ENCODE measurements around the gene NAGK. TPM values are rescaled to one million over a fixed set of nuclear protein-coding genes. Genes with fewer than 3 reads are reported as not detected.
A peak's percentile ranks its signal among the peaks of the same experiment; 100 is the strongest.
"Not testable (repeated sequence)": the region's sequence is repeated elsewhere in the genome, so short reads cannot be mapped to it uniquely, and the experiment has no call there.

NAGK gene
- total RNA-seq, 2 experiments from 2014 or later: 47.5 to 54.7 TPM

DNA sequence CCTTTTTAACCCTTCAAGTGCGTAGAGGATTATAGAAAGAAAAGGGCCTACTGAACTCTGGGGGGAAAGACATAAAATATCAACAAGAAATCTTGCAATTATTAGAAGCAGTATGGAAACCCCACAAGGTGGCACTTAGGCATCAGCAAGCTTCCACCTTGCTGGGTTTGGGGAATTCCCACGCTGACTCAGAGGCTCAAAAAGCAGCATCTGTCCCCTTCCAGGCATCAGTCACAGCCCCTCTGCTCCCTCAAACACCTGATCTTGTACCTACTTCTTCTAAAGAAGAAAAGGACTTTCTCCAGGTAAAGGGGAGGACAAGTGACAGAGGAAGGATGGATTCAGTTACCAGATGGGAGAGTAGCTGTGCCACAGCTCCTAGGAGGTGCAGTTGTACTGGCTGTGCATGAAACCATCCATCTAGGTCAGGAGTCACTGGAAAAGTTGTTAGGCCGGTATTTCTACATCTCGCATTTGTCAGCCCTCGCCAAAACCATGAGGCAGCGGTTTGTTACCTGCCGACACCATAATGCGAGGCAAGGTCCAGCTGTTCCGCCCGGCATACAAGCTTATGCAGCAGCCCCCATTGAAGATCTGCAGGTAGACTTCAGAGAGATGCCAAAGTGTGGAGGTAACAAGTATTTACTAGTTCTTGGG lies 18.6 kb upstream of the NAGK start:
- not testable (repeated sequence) for H3K27me3 Mint-ChIP-seq, H3K4me3 Mint-ChIP-seq, H3K27ac Mint-ChIP-seq, H3K9me3 Mint-ChIP-seq, H3K36me3 Mint-ChIP-seq
- intact Hi-C loops (cut with micrococcal nuclease): loop anchor here (2.0 kb wide), 1 partner anchor 105 kb away; no protein-coding TSS in a partner anchor
- CTCF ChIA-PET: interaction anchor here (0.6 to 1.2 kb wide), 3 partner anchors 21 to 106 kb away, joined by 3 to 4 read pairs (median 4); no protein-coding TSS in a partner anchor
- POLR2A ChIA-PET: interaction anchor here (0.6 to 1.2 kb wide), 2 partner anchors 16 to 19 kb away, joined by 3 to 9 read pairs; partner anchors contain the start of gene NAGK
- H3K4me1 Mint-ChIP-seq (ENCODE audit: low read depth): peaks cover 11% of the 10 kb centered on the region
- peak; percentile 78 for DNase-seq

DNA sequence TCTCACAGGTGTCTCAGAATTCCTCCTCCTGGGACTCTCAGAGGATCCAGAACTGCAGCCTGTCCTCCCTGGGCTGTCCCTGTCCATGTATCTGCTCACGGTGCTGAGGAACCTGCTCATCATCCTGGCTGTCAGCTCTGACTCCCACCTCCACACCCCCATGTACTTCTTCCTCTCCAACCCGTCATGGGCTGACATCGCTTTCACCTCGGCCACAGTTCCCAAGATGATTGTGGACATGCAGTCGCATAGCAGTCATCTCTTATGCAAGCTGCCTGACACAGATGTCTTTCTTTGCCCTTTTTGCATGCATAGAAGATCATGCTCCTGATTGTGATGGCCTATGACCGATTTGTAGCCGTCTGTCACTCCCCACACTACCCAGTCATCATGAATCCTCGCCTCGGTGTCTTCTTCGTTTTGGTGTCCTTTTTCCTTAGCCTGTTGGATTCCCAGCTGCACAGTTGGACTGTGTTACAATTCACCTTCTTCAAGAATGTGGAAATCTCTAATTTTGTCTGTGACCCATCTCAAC lies 13.2 kb upstream of the NAGK start:
- DNase-seq; H3K27me3 Mint-ChIP-seq; H3K4me1 Mint-ChIP-seq (ENCODE audit: low read depth); H3K36me3 Mint-ChIP-seq; intact Hi-C loops (cut with micrococcal nuclease); H3K9me3 Mint-ChIP-seq; H3K27ac Mint-ChIP-seq; CTCF ChIA-PET; H3K4me3 Mint-ChIP-seq: not testable (repeated sequence)
- POLR2A ChIA-PET: interaction anchor here (1.3 kb wide), 1 partner anchor 13 kb away, joined by 5 read pairs; the partner anchor contains the start of gene NAGK

DNA sequence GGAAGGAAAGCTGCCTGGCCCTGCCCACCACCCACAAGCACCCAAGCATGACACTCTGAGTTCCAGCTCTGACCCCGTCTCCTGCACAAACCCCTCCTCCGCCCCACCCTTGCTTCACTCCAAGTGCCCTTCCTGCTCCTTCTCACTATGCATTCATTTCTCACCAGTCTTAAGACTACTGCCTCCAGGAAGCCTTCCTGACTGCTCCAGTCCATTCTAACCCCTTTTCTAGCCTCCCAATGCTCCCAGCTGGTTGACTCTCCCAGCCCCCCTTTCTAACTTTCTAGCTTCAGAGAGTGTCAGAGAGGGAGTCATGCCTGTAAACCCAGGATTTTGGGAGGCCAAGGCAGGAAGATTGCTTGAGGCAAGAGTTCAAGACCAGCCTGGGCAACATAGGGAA lies 8.2 kb upstream of the NAGK start:
- intact Hi-C loops (cut with micrococcal nuclease): no loop called here
- Mint-ChIP-seq H3K9me3 (no peaks in the 10 kb centered on the region), H3K27ac (no peak overlapping the region), H3K4me1 (ENCODE audit: low read depth) (no peaks in the 10 kb centered on the region), H3K4me3 (no peak overlapping the region), H3K36me3 (no peaks in the 10 kb centered on the region), H3K27me3 (no peaks in the 10 kb centered on the region)
- ChIA-PET CTCF (interaction anchor here (1.0 to 1.3 kb wide), 2 partner anchors 8 to 59 kb away, joined by 4 read pairs; partner anchors contain the start of gene NAGK), POLR2A (interaction anchor here (1.0 kb wide), 1 partner anchor 74 kb away, joined by 3 read pairs; no protein-coding TSS in a partner anchor)
- no peak for DNase-seq

DNA sequence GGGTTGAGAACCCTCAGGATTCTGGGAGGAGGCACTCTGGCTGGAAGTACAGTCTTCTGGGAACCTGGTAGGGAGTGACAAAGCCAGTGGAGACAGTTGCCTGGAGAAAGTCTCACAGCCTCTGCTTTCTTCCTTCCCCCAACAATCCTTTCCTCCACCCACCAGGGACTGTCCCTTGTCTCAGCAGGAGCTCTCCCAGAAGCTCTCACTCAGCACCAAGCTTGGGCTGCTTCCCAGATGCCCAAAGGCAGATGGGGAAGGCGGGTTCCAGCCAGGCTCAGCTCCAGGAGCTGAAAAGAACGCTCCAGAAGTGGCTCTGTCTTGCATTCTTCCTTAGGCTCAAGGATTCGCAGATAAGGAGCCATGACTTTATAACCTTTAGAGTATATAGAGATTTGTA lies 7.6 kb upstream of the NAGK start:
- DNase-seq: no peak
- H3K4me3 Mint-ChIP-seq: no peak overlapping the region
- ChIA-PET CTCF (interaction anchor here (1.3 kb wide), 1 partner anchor 60 kb away, joined by 4 read pairs; no protein-coding TSS in a partner anchor), POLR2A (interaction anchor here (1.0 kb wide), 1 partner anchor 75 kb away, joined by 3 read pairs; no protein-coding TSS in a partner anchor)
- H3K27ac Mint-ChIP-seq: no peak overlapping the region
- H3K9me3 Mint-ChIP-seq: no peaks in the 10 kb centered on the region
- intact Hi-C loops (cut with micrococcal nuclease): no loop called here
- H3K4me1 Mint-ChIP-seq (ENCODE audit: low read depth): no peaks in the 10 kb centered on the region
- no peaks in the 10 kb centered on the region for H3K36me3 Mint-ChIP-seq
- no peaks in the 10 kb centered on the region for H3K27me3 Mint-ChIP-seq

DNA sequence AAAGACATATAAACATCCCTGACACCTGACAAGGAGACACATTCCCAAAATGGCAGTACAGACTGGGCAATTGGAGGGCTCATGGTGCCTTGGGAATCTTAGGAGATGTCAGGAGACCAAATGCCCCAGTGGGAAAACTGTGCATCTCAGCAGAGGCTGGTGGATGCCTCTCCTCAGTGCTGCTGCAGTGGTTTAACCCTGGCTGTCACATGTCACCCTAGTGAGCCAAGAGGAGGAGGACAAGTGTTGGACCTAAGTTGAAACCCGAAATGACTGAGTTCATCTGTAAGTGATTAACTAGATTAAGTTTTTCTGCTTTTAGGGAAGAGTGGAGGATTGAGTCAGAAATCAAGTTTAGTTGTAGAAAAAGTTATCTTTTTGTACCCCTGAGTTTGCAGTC lies 5.2 kb upstream of the NAGK start:
- intact Hi-C loops (cut with micrococcal nuclease): no loop called here
- ChIA-PET CTCF (no interaction called here), POLR2A (no interaction called here)
- Mint-ChIP-seq H3K27ac (no peak overlapping the region), H3K4me1 (ENCODE audit: low read depth) (peaks cover 10% of the 10 kb centered on the region), H3K9me3 (no peaks in the 10 kb centered on the region), H3K4me3 (no peak overlapping the region), H3K36me3 (peaks cover 3% of the 10 kb centered on the region), H3K27me3 (no peaks in the 10 kb centered on the region)
- DNase-seq: no peak

DNA sequence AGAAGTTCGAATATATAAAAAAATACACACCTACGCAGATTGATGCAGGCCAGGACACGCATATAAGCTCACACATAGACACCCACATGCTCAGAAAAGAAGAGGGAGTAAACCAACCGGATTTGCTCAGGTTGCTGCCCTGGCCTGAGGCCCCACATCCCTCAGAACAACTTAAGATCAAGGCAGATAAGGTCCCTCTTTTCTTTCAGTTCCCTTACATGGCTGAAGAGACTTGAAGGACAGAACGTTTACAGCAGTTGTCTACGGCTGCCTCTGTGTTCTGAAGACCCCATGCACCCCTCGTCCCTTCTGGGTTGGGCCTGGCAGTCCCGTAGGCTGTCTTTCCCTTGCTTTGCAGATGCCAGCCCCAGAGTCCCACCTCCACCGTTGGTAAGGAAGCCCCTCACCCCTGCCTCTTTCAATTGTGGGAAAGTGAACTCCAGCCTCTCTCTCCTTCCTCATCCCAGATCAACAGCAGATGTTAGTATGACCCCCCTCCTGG lies 4.3 kb upstream of the NAGK start:
- CTCF ChIA-PET: no interaction called here
- POLR2A ChIA-PET: no interaction called here
- Mint-ChIP-seq H3K4me1 (ENCODE audit: low read depth) (peaks cover 11% of the 10 kb centered on the region), H3K36me3 (peaks cover 4% of the 10 kb centered on the region), H3K9me3 (no peaks in the 10 kb centered on the region), H3K4me3 (no peak overlapping the region), H3K27me3 (no peaks in the 10 kb centered on the region), H3K27ac (no peak overlapping the region)
- DNase-seq: no peak
- intact Hi-C loops (cut with micrococcal nuclease): no loop called here

DNA sequence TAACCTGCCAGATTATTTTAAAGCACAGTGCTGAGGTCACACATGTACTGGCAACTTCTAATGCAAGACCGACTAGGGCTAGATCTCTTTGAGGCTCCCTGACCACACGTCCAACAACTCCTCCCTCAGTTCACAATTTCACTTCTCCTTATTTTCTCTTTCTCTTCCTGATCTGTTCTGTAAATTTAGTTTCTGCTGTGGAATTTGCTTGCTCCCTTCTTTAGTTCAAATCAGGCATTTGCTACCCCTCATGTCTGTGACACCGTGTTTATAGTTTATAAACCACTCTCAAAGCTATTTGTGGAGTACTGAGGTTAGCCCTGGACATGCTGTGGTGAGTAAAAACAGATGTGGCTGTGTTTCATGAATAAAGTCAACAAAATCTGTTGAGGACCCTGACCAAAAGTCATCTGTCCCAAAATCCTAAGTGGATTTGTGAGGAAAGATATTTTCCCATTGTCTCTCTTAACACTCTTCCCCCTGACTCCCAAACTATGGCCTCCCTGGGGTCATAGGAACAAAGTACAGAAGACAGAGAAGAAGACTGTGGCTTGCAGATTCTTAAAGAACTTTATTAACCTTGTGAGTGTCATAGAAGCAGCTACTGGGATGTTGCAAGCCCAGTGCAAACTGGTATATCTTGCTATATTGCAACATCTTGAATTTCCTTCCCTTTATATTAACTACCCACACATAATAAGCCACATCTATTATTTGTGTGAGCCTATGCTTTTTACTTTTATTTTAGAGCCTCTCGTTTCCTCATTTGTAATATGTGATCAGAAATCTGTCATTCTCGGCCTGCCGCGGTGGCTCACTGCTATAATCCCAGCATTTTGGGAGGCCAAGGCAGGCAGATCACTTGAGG lies 3.5 kb upstream of the NAGK start:
- ChIA-PET POLR2A (no interaction called here), CTCF (interaction anchor here (0.6 kb wide), 1 partner anchor 198 kb away, joined by 3 read pairs; no protein-coding TSS in a partner anchor)
- Mint-ChIP-seq H3K9me3 (no peaks in the 10 kb centered on the region), H3K4me1 (ENCODE audit: low read depth) (peaks cover 20% of the 10 kb centered on the region), H3K27me3 (no peaks in the 10 kb centered on the region), H3K36me3 (peaks cover 4% of the 10 kb centered on the region), H3K4me3 (no peak overlapping the region), H3K27ac (no peak overlapping the region)
- DNase-seq: no peak
- intact Hi-C loops (cut with micrococcal nuclease): no loop called here

DNA sequence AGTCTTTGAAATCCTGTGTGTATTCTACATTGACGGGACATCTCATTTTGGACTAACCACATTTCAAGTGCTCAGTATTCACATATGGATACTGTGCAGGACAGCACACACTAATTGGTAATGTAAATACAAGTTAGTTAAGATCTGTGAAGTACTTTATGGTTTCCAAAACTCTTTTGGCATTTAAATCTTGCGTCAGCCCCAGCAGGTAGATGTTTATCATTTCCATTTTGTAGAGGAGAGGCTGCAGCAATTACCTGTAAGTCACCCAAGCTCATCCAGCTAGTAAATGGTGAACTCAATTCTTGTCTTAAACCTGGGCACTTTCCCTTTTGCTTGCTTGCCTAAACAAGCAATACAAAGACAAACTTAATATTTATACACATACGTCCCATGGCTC lies 1.6 kb upstream of the NAGK start:
- Mint-ChIP-seq H3K27me3 (no peaks in the 10 kb centered on the region), H3K27ac (no peak overlapping the region), H3K4me3 (no peak overlapping the region), H3K9me3 (no peaks in the 10 kb centered on the region), H3K36me3 (peaks cover 4% of the 10 kb centered on the region), H3K4me1 (ENCODE audit: low read depth) (peaks cover 38% of the 10 kb centered on the region)
- intact Hi-C loops (cut with micrococcal nuclease): no loop called here
- POLR2A ChIA-PET: interaction anchor here (2.0 kb wide), 1 partner anchor 64 kb away, joined by 7 read pairs; the partner anchor contains the start of gene MPHOSPH10
- DNase-seq: no peak
- CTCF ChIA-PET: interaction anchor here (1.0 to 1.5 kb wide), 3 partner anchors 32 to 65 kb away, joined by 3 to 6 read pairs (median 6); partner anchors contain the start of gene MPHOSPH10

DNA sequence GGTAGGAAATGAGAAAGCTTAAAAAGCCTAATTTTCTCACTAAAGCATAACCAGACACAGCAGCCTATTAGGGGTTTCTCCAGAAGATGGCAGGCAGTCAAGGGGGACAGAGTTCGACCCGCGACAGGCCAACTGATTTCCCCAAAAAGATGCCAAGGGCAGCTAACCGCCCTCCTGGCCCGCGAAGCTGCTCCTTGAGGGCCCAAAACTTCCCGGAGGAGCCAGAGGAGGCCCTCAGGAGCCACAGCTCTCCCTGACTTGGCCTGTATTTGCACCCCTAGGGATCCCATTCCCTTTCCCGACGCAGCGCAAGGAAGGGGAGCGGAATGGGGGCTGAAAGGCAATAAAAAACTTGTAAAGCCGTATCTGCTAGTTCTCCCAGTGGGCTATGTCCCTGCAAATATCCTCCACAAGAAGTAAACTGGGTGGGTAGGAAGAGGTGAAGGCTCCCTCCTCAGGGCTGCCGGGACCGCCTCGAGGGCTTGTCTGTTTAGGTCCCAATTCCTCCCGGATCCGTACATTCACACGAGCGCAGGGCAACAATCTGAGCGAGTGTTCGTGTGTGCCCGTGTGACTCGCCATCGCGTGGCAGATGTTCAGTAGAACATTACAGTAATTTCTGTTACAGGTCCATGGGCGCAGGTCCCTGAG lies 756 bp upstream of the NAGK start:
- Mint-ChIP-seq H3K4me3 (peak overlapping the region; percentile 94), H3K9me3 (no peaks in the 10 kb centered on the region), H3K27ac (peak overlapping the region; percentile 96), H3K27me3 (no peaks in the 10 kb centered on the region), H3K4me1 (ENCODE audit: low read depth) (peaks cover 47% of the 10 kb centered on the region), H3K36me3 (peaks cover 4% of the 10 kb centered on the region)
- ChIA-PET CTCF (interaction anchor here (1.0 to 2.1 kb wide), 6 partner anchors 8 to 66 kb away, joined by 3 to 8 read pairs (median 5); partner anchors contain the start of gene MPHOSPH10), POLR2A (interaction anchor here (1.2 to 2.0 kb wide), 7 partner anchors 10 to 83 kb away, joined by 3 to 14 read pairs (median 6); partner anchors contain the start of genes MCEE and MPHOSPH10)
- DNase-seq: peak; percentile 22
- intact Hi-C loops (cut with micrococcal nuclease): loop anchor here (1.0 kb wide), 4 partner anchors 63 to 264 kb away; partner anchors contain the start of genes MCEE, MPHOSPH10, PAIP2B and ZNF638

DNA sequence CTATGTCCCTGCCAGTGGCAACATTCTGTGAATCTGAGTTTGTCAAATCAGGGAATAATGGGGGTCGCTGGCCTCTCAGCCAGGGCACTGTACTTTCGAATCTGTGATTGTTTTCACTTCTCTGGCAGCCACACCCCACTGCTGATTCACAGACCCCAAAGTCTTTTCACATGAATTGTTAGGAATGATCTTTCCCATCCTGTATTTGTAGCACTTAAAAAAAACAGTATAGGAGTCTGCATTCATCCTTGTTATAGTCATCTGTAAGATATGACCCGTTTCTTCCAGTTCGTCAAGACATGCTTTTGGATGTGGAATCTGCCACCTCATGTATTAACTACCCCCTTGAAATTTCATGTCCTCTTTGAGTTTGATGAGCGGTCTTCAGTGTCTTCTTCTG lies 928 bp downstream of the NAGK start:
- intact Hi-C loops (cut with micrococcal nuclease): no loop called here
- Mint-ChIP-seq H3K4me3 (peak overlapping the region; percentile 94), H3K9me3 (no peaks in the 10 kb centered on the region), H3K27me3 (no peaks in the 10 kb centered on the region), H3K27ac (peak overlapping the region; percentile 96), H3K4me1 (ENCODE audit: low read depth) (peaks cover 62% of the 10 kb centered on the region), H3K36me3 (peaks cover 15% of the 10 kb centered on the region)
- POLR2A ChIA-PET: interaction anchor here (1.8 to 1.9 kb wide), 2 partner anchors 19 to 60 kb away, joined by 9 to 14 read pairs; partner anchors contain the start of gene MCEE
- no peak for DNase-seq
- CTCF ChIA-PET: interaction anchor here (1.3 to 5.4 kb wide), 3 partner anchors 9 to 61 kb away, joined by 4 to 27 read pairs (median 11); partner anchors contain the start of genes MCEE and MPHOSPH10
